HepG2 (cell line): ENCODE measurements around the gene CKM. TPM values are rescaled to one million over a fixed set of nuclear protein-coding genes. Genes with fewer than 3 reads are reported as not detected.

Source experiments
- ATAC-seq: fragments of 200-7000 bp; cut with Tn5 transposase; 3 replicates; pipeline ENCODE4 v1.9.1; 2020; ENCODE audit warnings: mild to moderate bottlenecking, moderate library complexity
- BruUV-seq: library from RNA; stranded (reverse); fragments of 400-500 nt; replicated peaks from 2 replicates; lab custom pipeline; 2021; lab: Mats Ljungman, UMichigan
- CTCF ChIA-PET: fragments of 300-600 bp; formaldehyde crosslinking; extraction: SDS; loops from one replicate; lab custom pipeline; 2021; ENCODE audit warnings: low total read pairs, inconsistent platforms, low intra/inter-chr PET ratio; lab: Yijun Ruan, JAX
- POLR2A ChIA-PET: fragments of 350-600 bp; sonication (Branson Sonifier 250); formaldehyde crosslinking; loops from one replicate; lab custom pipeline; 2020; ENCODE audit warnings: antibody characterized with exemption, inconsistent platforms; lab: Yijun Ruan, JAX
- DNase-seq: peaks from one replicate; pipeline ENCODE4 v3.0.0-alpha.2; 2015; ENCODE audit warnings: low spot score
- FAIRE-seq: peaks from 3 replicates; lab custom pipeline; 2011; peaks lifted over from hg19 to GRCh38; lab: Jason Lieb, UNC
- H2AFZ ChIP-seq: one replicate; pipeline ENCODE4 v1.6.1; 2011; ENCODE audit warnings: low read length, inconsistent platforms
- H3K27ac ChIP-seq: fragments of 300-600 bp; 3 replicates; pipeline ENCODE4 v1.8.0; 2011; ENCODE audit warnings: mixed run types, mild to moderate bottlenecking, mixed read lengths, low read length, inconsistent platforms; ENCODE audit not compliant: insufficient read depth; ENCODE audit errors: extremely low read length
- H3K27me3 ChIP-seq, 2 experiments: fragments of 200-600 bp in 1 of 2; 2 replicates in 1 of 2; 3 replicates in 1 of 2; pipeline versions ENCODE4 v1.6.0 to v1.8.0; 2011; ENCODE audit warnings: low read length in 2 of 2, mild to moderate bottlenecking in 2 of 2, moderate library complexity in 2 of 2, inconsistent platforms in 1 of 2; ENCODE audit not compliant: insufficient read depth in 2 of 2, control insufficient read depth in 1 of 2
- H3K36me3 ChIP-seq, 2 experiments: fragments of 200-600 bp in 1 of 2; replicated peaks in 1 of 2; 2 replicates in 1 of 2; 3 replicates in 1 of 2; pipeline versions ENCODE4 v1.5.1 to v1.8.0; 2011; ENCODE audit warnings: low read length in 2 of 2, inconsistent platforms in 1 of 2; ENCODE audit not compliant: insufficient read depth in 2 of 2, control insufficient read depth in 1 of 2
- H3K4me1 ChIP-seq: 2 replicates; pipeline ENCODE4 v1.5.1; 2012; ENCODE audit warnings: low read length, inconsistent platforms; ENCODE audit not compliant: insufficient read depth
- H3K4me2 ChIP-seq: 2 replicates; pipeline ENCODE4 v1.6.0; 2011; ENCODE audit warnings: low read depth, low read length, inconsistent platforms
- H3K4me3 ChIP-seq, 3 experiments: fragments of 200-600 bp in 1 of 3; sonication (generic), shearing (Covaris generic) in 1 of 3; replicated peaks in 1 of 3; 2 replicates each; pipeline ENCODE4 v1.5.1; 2011 to 2016; ENCODE audit warnings: low read length in 3 of 3, inconsistent platforms in 2 of 3, low read depth in 2 of 3, mild to moderate bottlenecking in 2 of 3, control low read depth in 1 of 3, mixed read lengths in 1 of 3; ENCODE audit not compliant: insufficient read depth in 1 of 3
- H3K79me2 ChIP-seq: one replicate; pipeline ENCODE4 v1.6.1; 2011; ENCODE audit warnings: low read length, inconsistent platforms; ENCODE audit not compliant: insufficient read depth
- H3K9ac ChIP-seq: 2 replicates; pipeline ENCODE4 v1.6.0; 2011; ENCODE audit warnings: mild to moderate bottlenecking, low read depth, low read length, inconsistent platforms; ENCODE audit not compliant: insufficient read depth
- H3K9me3 ChIP-seq: 2 replicates; pipeline ENCODE4 v1.5.1; 2012; ENCODE audit warnings: mild to moderate bottlenecking, low read length
- H4K20me1 ChIP-seq: 2 replicates; pipeline ENCODE4 v1.6.0; 2011; ENCODE audit warnings: inconsistent platforms, mild to moderate bottlenecking, low read length, moderate library complexity; ENCODE audit not compliant: insufficient read depth
- DPF2 ChIP-seq: sonication (generic); formaldehyde crosslinking; IDR thresholded peaks from 2 replicates; pipeline ENCODE4 v1.4.0; 2020; ENCODE audit warnings: mild to moderate bottlenecking, low read depth, missing genetic modification reagents, borderline replicate concordance
- E2F5 ChIP-seq: sonication (generic); formaldehyde crosslinking; conservative IDR thresholded peaks from 2 replicates; pipeline ENCODE4 v1.4.0; 2020; ENCODE audit warnings: missing genetic modification reagents
- GABPB1 ChIP-seq: IDR thresholded peaks from 2 replicates; pipeline ENCODE4 v1.6.1; 2016; ENCODE audit warnings: mild to moderate bottlenecking, missing genetic modification reagents, moderate library complexity, missing compliant biosample characterization
- HES4 ChIP-seq: sonication (generic); formaldehyde crosslinking; IDR thresholded peaks from 2 replicates; pipeline ENCODE4 v1.9.0; 2021; ENCODE audit warnings: mild to moderate bottlenecking, missing genetic modification reagents, borderline replicate concordance
- POLR2G ChIP-seq: fragments of 200-400 bp; formaldehyde crosslinking; IDR thresholded peaks from 2 replicates; pipeline ENCODE4 v1.6.1; 2018; ENCODE audit warnings: mild to moderate bottlenecking, low read depth, low read length, moderate library complexity
- TEF ChIP-seq: sonication (generic); formaldehyde crosslinking; IDR thresholded peaks from 2 replicates; pipeline ENCODE4 v1.5.0; 2020; ENCODE audit warnings: missing genetic modification reagents
- ZBTB33 ChIP-seq: sonication (generic); formaldehyde crosslinking; IDR thresholded peaks from 2 replicates; pipeline ENCODE4 v1.4.0; 2020; ENCODE audit warnings: missing genetic modification reagents
- ZFP36 ChIP-seq: fragments of 150-350 bp; IDR thresholded peaks from 2 replicates; pipeline ENCODE4 v1.6.1; 2018; ENCODE audit warnings: borderline replicate concordance, low read length, low read depth; ENCODE audit not compliant: partially characterized antibody
- ZNF292 ChIP-seq: sonication (generic); formaldehyde crosslinking; IDR thresholded peaks from 2 replicates; pipeline ENCODE4 v1.8.1; 2022; ENCODE audit warnings: mild to moderate bottlenecking, low read depth, missing genetic modification reagents, borderline replicate concordance
- ZNF33B ChIP-seq: sonication (generic); formaldehyde crosslinking; IDR thresholded peaks from 2 replicates; pipeline ENCODE4 v1.5.1; 2020; ENCODE audit warnings: mild to moderate bottlenecking, missing genetic modification reagents
- WGBS: methylation state at CpG from one replicate; pipeline ENCODE4 v1.1.6; 2017; ENCODE audit warnings: low lambda C conversion rate; 5-methylcytosine and 5-hydroxymethylcytosine counted together
- in situ Hi-C: cut with HindIII; loops from 2 replicates; pipeline ENCODE4 v1.10.0; 2017; ENCODE audit warnings: low pct_unique_long_range_greater_than_20kb; ENCODE audit not compliant: extremely low pct_ligation_motif_present
- intact Hi-C: fragments of 100-400 bp; cut with micrococcal nuclease; formaldehyde crosslinking; loops from one replicate; pipeline ENCODE4 v1.10.0; 2022; ENCODE audit not compliant: unreplicated experiment
- polyA plus RNA-seq, 8 experiments: library from polyadenylated mRNA; depleted of rRNA in 3 of 8; stranded (reverse) in 7 of 8; unstranded in 1 of 8; fragments of >200 nt; fragmentation: Illumina TruSeq in 4 of 8; extraction: Trizol in 4 of 8; gene quantifications; 2 replicates each; pipeline versions ENCODE4 v1.2.1 to v1.2.3, GENCODE V29; 2011 to 2016; ENCODE audit warnings: low read depth in 4 of 8, missing spikeins in 1 of 8, mixed read lengths in 1 of 8; ENCODE audit not compliant: insufficient read depth in 1 of 8
- total RNA-seq, 5 experiments: library from RNA; depleted of rRNA; stranded (reverse); fragments of >200 nt; fragmentation: Illumina TruSeq; extraction: Trizol; gene quantifications; 2 replicates each; pipeline ENCODE4 v1.2.3, GENCODE V29; 2016; ENCODE audit warnings: low read depth in 1 of 5

Gene CKM
- total and polyA plus RNA-seq, 2 of the 13 experiments (the other 11 are each of a cell fraction or from before 2014, with no cell fraction given): 0.54 to 0.80 TPM

GRCh38 chr19:45324349-45324907 is 1.8 kb upstream of the CKM start:
- ATAC-seq (no peak), FAIRE-seq (no peak), DNase-seq (no peak)
- no peaks in the 10 kb centered on the region for H3K79me2 ChIP-seq
- no TSS peak for BruUV-seq
- H3K4me1 ChIP-seq: peaks cover 44% of the 10 kb centered on the region
- in situ Hi-C loops (no loop called here), intact Hi-C loops (no loop called here)
- no peaks in the 10 kb centered on the region for H3K9me3 ChIP-seq
- ChIA-PET POLR2A (no interaction called here), CTCF (no interaction called here)
- H4K20me1 ChIP-seq: no peaks in the 10 kb centered on the region
- H3K36me3 ChIP-seq: no peaks in the 10 kb centered on the region
- no peak for TF ChIP-seq POLR2G
- no peak for TF ChIP-seq ZNF292
- TF ChIP-seq DPF2 (CRISPR knock-in tag): no peak
- no peak overlapping the region for H3K4me3 ChIP-seq
- H3K27ac ChIP-seq: no peak overlapping the region
- WGBS: 57% methylated on average over 11 of the region's 11 CpGs
- H3K9ac ChIP-seq: no peak overlapping the region
- peaks cover 1 to 37% of the 10 kb centered on the region in 2 experiments; a peak in 3 of 5 replicates for H3K27me3 ChIP-seq
- no peak overlapping the region for H3K4me2 ChIP-seq
- no peak overlapping the region for H2AFZ ChIP-seq

- intact Hi-C loops: no loop called here
- H3K27ac ChIP-seq: no peak overlapping the region
- DNase-seq (no peak), ATAC-seq (no peak), FAIRE-seq (no peak)
- H3K79me2 ChIP-seq: no peaks in the 10 kb centered on the region
- peaks cover 44% of the 10 kb centered on the region for H3K4me1 ChIP-seq
- CTCF ChIA-PET: no interaction called here
- peak overlapping the region; percentile 27; the same call in 1 of the 2 replicates for H3K4me2 ChIP-seq
- no peaks in the 10 kb centered on the region for H3K36me3 ChIP-seq
- POLR2A ChIA-PET: no interaction called here
- no peak overlapping the region for H2AFZ ChIP-seq
- H3K9ac ChIP-seq: no peak overlapping the region
- H3K4me3 ChIP-seq: no peak overlapping the region; a peak in 1 of 6 replicates
- in situ Hi-C loops: no loop called here
- no peaks in the 10 kb centered on the region for H4K20me1 ChIP-seq
- TF ChIP-seq TEF (CRISPR knock-in tag) (no peak), ZFP36 (peak; percentile 60), HES4 (CRISPR knock-in tag) (no peak), GABPB1 (CRISPR knock-in tag) (no peak), ZNF33B (no peak), E2F5 (CRISPR knock-in tag) (no peak), ZBTB33 (CRISPR knock-in tag) (0 out of 2 replicates have a peak, but pooled peaks have one; percentile 42)
- WGBS: 14% methylated on average over 7 of the region's 30 CpGs
- no TSS peak for BruUV-seq
- peaks cover 1 to 41% of the 10 kb centered on the region in 2 experiments; a peak in 3 of 5 replicates for H3K27me3 ChIP-seq
- H3K9me3 ChIP-seq: no peaks in the 10 kb centered on the region
Measured at GRCh38 chr19:45323671-45324081, 1.0 kb upstream of the CKM start.
